Activated T-cell treated with anti-CD3 and anti-CD28 coated beads for 1 hour (primary cell): Measurements from ENCODE around the gene KIF13A.
"Not testable (repeated sequence)": the region's sequence is repeated elsewhere in the genome, so short reads cannot be mapped to it uniquely, and the experiment has no call there.

Source experiments
- DNase-seq: peaks from one replicate; pipeline ENCODE4 v3.0.0-alpha.2; 2020; ENCODE audit warnings: low read depth

KIF13A gene

DNA sequence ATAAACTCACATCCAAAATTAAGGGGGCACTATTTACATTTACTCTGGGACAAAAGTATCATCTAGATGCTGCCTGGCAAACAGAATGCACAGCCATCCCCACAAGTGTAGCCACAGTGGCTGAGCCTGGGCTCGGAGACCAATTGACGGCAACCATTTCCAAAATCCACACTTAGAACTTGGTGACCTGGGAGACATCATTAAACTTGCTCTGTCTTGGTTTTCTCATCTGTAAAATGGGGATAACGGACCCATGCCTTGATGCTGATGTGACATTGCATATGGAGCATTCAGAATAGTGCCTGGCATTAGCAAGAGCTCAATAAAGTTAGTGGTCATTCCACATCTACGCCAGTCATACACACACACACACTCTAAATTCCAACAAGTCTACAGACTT, 140.7 kb downstream of the KIF13A start:
- DNase-seq, result no peak

DNA sequence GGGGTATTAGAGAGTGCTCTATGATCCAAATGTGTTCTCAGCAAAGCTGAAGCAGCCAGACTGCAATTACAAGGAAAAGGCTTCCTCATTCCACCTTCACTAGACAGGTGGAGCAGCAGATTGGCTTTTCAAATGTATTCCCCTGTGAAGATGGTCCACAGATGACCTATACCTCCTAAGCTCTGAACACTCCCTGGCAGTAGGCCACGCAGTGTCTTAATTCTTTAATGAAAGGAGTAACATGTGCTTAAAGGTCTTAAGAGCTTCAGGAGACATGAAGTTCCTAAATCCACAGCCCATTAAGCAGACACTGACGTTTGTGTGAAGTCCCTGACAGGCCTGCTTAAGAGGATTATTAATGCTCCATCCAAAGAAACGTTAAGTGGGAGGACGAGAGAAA, 141.8 kb downstream of the KIF13A start:
- no peak for DNase-seq

DNA sequence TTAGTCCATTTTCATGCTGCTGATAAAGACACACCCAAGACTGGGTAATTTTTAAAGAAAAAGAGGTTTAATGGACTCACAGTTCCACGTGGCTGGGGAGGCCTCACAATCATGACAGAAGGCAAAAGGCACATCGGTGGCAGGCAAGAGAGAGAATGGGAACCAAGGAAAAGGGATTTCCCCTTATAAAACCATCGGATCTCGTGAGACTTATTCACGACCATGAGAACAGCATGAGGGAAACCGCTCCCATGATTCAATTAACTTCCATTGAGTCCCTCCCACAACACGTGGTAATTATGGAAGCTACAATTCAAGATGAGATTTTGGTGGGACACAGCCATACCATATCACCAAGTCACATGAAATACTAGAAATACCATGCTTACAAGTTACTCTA, 142.5 kb downstream of the KIF13A start:
- DNase-seq, result not testable (repeated sequence)

DNA sequence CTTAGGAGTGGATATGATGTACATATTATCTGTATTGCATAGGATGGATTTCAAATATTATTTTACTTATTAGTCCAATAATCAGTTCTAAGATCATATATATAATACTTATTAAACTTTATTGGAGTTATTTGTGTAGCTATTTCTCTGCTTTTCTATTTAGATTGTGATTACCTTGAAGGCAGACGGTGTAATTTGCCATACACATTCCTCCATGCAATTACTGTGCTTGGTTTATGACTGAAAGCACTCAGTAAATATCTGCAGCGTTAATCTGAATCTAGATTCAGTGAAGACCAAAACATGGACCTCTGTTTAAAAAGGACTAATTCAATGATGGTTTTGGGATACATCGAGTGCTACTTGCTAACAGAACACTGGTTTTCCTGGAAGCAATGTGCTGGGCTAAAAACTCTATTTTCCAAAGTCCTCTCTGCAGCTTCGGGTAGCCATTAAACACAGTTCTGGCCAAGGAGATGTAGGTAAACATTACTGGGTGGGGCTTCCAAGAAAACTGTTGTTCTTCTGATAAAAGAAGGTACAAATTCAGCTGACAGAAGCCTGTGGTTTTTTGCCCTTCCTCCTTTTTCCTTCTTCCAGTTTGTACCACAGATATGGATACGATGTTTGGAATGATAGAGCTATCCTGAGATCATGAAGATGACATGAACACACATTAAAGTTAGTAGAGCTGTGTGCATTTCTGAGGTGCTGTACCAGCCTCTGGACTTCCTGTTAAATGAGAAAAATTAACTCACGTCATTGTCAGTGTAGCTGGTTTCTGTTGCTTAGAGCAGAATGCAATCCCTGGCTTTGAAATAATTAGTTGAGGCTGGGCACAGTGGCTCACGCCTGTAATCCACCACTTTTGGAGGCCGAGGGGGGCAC, 144.3 kb downstream of the KIF13A start:
- no peak for DNase-seq

DNA sequence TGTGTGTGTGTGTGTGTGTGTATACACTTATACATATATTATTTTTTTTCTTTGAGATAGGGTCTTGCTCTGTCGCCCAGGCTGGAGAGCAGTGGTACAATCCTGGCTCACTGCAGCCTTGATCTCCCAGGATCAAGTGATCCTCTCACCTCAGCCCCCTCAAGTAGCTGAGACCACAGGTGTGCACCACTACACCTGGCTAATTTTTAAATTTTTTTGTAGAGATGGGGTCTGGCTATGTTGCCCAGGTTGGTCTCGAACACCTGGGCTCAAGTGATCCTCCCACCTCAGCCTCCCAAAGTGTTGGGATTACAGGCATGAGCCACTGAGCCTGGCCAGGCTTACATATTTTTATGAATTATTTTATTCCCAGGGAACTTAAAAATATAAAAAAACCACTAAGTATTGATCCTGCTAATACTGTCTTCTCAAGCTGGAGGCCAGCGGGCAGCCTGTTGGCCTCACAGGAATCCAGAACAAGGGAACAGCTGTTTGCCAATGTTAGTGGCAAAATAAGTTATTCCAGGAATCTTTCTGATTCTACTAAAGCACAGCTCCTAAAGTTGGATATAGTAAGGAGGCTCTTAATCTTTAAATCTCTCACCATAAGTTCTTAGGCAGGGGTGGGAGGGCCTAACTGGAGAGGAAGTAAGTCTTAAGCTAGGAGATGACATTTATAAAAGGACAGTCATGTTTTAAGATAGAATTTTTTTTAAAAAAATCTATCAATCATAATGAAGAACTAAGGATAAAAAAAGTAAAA, 145.2 kb downstream of the KIF13A start:
- DNase-seq, result no peak

DNA sequence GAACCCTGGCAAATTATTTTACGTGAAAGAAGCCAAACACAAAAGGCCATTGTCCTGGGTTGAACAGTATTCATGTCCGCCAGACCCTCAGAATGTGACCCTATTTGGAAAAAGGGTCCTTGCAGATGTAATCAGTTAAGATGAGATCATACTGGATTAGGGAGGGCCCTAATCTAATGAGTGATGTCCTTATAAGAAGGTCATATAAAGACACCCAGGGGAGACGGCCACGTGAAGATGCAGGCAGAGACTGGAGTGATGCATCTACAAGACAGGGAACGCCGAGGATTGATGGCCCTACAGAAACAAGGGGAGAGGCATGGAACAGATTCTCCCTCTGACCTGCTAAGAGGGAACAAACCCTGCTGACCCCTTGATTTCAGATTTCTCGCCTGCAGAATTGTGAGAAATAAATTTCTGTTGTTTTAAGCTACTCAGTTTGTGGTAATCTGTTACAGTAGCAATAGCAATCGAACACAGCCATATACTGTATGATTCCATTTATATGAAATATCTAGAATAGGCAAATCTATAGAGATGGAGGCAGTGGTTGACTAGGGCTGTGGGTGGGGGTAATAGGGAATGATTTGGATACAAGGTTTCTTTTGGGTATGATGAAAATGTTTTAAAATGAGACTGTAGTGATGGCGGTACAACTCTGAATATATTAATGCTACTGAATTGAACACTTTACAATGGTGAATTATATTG, 147.8 kb downstream of the KIF13A start:
- no peak for DNase-seq

DNA sequence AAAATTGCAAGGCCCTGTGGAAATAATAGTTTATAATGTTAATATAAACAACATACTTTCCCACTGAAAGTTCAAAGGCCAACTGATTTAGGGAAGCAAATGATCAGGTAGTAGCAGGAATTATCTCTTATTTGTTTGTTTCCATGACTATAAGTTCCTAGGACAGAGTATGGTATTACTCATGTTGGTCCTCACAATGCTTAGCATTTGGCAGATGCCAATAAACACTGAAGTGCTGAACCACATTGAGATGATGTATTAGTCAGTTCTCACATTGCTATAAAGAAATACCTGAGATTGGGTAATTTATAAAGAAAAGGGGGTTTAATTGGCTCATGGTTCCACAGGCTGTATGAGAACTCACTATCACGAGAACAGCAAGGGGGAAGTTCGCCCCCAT, 151.1 kb downstream of the KIF13A start:
- DNase-seq, result no peak

DNA sequence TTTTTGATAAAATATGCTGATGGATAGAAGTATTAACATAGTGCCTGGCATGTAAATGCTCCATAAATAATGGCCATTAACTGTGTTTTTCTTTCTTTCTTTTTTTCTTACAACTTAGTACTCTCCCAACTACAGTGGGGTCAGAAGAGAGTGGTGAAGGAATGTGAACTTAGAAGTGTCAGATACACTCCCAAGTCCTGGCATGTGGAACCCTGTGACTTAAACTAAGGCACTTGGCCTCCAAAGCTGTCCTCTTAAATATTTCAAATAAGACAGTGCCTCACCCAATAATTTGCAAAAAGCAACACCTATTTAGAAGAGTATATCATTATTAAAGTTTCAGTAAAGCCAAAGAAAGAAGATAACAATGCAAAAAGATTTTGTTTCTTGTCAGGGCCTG, 151.7 kb downstream of the KIF13A start:
- no peak for DNase-seq

DNA sequence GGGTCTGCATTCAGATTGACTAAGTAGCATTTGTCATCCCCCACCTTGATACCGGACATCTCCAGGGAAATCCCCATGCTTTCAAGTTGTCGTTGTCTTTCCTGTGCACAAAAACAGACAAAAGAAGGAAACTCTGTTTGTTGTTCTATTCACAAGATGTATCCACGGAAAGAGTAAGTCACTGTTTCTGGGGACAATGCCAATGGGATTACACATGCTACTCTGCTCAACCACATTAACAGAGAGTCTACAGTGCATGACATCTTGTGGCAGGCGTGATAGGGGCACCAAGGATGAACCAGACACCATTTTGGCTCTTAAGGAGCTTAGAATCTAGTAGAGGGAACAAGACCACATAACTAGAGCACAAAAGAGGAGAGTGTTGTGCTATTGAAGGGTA, 156.3 kb downstream of the KIF13A start:
- DNase-seq, result no peak

DNA sequence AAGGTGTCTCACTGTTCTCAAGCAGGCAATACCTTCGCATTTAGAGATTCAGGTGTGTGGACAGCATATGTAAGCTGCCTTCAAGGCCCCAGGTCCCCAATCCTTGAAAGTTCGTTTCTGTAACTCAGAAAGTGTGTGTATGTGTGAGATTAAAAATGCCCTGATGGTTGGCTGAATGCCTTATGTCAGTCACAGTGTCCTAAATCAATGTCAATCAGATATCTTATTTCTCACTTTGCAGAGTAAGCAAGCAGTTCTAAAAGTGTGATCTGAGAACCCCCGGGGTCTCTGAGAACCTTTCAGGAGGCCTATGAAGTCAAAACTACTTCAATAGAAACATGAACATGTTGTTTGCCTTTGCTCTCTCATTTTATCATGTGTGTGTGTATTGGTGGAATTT, 157.5 kb downstream of the KIF13A start:
- no peak for DNase-seq

DNA sequence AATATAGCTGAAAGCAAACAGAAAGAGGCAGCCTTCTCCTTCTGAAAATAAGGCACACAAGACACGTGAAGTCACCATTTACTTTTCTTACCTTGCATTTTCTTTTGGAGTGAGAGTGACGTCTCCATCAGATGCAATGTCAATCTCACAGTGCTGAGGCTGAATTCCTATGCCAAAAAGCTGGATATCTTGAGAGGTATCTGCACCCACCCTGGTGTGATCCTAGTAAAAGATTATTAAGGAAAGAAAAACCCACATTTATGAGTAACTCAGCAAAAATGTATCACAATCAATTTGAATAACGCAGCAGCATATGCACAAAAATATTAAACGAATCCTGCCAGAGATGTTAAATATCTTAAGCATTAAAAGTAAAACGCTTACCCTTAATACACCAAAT, 159.3 kb downstream of the KIF13A start:
- no peak for DNase-seq

DNA sequence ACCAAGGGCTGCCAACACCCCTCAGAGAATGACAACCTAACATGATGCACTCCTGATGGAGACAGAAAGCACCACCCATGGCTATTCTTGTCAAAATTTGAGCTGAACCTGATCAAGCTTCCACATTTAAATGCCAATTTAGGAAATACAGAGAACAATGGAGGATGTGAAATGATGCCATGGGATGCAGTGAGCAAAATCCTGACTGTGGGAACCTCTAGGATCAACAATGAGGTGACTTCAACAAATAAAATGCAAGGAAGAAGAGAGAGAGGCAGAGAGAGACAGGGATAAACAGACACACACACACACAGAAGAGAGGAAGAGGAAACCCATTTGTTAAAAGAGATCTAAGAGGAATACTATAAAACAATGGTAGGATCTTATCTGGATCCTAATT, 161.1 kb downstream of the KIF13A start:
- DNase-seq, result no peak

DNA sequence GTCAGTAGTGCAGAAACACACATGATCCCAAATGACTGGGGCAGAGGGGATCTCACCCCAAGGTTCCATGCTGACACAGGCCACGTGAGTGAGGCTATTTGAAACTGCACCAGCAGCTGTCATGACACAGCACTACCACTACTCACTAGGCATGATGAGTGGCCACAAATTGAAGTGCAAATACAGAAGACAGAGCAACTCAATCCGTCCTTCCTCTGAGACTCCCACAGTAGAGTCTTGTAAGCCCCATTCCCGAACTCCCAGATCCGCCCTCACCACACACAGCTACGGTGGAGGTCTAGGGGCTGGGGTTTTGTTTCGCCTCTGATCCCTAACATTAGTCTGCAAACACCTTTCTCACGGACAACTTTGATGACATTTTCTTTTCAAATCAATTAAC, 167.4 kb downstream of the KIF13A start:
- no peak for DNase-seq

DNA sequence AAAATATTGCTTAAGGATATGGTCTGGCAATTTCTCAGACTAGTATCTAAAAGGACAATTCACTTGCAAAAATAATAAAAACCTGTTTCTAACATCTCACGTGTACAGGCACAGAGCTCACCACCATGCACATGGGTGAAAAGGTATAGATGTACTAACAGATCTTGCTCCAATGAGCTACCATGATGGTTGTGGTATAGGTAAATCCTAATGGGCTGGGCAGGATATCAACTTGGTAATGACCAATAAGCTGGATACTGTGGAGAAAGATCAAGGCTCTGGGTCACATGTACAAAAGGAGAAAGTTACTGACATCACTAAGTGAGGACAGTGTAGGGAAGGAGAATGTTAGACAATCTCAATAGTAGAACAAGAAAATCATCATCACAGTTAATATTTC, 169.7 kb downstream of the KIF13A start:
- DNase-seq, result no peak

DNA sequence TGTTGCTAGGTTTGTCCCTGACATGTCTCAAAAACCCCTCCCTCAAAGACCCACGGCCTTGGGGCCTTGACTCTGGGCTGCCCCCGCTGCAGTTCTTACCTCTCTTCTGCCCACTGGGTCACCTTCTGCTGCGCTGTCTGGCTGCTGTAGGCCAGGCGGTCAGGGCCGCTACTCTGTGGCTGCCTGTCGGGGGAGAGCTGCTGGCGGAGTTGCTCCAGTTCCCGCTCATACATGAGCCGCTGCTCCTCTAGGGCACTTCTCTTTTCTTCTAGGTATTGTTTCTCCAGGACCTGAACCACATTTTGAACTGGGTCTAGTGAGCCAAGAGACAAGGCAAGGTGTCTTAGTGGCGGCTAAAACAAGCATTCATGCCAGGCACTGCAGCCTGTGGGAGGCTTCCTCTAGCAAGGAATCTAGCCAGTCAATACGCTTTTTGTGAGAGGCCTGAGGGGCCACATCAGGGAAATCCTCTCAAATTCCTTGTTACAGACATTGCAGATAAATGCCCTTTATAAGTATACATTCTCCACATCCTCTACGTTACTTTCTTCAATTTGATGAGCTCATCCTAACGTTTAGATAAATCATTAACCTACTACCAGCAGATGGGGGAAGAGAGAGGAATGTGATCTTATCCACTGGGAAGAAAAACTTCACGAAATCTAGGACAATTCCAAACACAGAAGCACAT, 170.4 kb downstream of the KIF13A start:
- DNase-seq, result no peak

DNA sequence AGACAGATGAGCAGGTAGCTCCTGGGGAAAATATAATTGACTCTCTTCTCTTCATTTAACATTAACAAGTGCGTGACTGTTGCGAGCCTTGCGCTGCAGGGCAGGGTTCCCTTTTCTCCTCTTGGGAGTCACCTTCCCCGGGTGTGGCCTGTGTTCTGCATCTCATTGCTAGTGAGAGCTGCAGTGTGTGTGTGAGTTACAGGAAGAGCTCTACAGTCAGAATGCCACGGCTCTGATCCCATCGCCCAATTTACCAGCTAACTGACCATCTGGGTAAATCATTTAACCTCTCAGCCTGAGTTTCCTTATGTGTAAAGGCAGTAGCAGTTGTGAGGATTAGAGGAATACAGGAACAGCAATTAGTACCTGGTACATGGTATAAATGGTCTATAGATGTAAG, 173.9 kb downstream of the KIF13A start:
- DNase-seq, result no peak

DNA sequence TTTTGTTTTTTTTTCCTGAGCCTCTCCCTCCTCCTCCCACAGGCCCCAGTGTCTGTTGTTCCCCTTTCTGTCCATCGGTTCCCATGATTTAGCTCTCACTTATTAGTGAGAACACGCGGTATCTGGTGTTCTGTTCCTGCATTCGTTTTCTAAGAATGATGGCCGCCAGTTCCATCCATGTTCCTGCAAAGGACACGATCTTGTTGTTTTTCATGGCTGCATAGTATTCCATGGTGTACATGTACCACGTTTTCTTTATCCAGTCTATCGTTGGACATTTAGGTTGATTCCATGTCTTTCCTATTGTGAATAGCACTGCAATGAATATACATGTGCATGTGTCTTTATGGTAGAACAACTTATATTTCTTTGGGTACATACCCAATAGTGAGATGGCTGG, 175.1 kb downstream of the KIF13A start:
- no peak for DNase-seq

DNA sequence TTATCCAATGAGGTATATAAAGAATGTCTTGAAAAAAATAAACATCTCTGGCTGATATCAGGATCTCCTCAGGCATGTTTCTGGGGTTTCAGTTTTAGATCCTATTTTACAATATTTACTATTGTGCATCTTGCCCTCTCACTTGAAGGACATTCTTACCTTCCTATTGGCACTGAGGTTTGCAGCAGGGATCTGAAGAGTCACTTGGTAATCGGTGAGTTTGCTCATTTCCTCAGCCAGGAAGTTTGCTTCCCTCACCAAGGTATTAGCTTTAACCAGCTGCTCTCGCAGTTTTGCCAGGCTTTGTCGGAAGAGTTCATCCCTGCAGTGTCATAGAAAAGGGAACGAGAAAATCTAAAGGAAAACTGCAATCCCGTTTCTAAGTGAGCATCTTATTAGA, 178.8 kb downstream of the KIF13A start:
- no peak for DNase-seq

DNA sequence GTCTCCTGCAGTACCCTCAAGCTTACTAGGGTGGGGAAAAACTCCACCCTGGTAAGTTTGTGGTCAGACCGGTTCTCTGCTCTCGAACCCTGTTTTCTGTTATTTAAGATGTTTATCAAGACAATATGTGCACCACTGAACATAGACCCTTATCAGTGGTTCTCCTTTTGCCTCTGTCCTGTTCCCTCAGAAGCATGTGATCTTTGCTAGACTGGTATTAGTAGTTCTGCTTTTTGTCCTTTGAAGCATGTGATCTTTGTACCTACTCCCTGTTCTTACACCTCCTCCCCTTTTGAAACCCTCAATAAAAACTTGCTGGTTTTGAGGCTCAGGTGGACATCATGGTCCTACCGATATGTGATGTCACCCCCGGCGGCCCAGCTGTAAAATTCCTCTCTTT, 180.0 kb downstream of the KIF13A start:
- not testable (repeated sequence) for DNase-seq

DNA sequence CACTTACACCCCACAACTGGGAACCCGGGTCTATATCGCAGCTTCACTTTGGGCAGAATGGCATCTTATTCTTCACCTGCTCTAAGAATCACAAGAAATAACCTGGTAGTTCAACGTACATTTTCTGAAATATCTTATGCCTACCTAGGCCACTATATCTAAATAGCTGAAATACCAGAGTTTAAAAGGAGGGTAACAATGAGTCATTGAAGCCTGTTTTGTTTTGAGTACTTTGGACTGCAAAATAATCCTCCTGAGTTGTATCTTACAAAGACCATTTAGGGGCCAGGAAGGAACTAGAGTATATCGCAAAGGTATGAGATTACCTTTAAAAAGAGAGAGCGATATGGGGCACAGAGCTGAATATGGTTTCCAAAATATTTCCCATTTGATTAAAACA, 184.0 kb downstream of the KIF13A start:
- no peak for DNase-seq

DNA sequence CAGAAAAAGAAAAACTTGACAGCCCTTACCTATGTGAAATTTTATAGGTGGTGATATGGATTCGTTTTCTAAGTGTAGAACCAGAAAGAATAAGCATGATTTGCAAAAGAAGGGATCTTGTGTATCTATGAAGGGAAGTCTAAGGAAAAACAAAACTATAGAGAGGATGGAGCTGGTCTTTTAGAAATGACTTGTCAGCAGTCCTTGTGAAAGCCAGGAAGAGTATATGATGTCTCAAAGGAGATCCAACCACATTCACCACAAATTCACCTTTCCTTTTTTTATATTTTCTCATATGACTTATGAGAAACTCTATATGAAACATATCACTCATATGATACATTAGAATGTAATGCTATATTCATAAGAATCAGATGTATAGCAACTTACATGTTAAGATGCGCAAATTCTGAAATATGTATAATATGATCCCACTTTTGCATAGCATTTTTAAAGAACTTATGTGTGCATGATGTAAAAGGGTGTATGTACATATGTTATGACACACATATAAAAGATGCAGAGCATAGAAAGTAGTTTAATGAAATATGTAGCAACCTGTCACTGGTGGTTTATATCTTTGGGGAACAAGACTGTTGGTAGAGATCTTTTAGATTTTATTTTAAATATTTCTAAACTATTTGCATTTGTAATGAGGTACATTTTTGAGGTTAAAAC, 188.8 kb downstream of the KIF13A start:
- DNase-seq, result no peak

DNA sequence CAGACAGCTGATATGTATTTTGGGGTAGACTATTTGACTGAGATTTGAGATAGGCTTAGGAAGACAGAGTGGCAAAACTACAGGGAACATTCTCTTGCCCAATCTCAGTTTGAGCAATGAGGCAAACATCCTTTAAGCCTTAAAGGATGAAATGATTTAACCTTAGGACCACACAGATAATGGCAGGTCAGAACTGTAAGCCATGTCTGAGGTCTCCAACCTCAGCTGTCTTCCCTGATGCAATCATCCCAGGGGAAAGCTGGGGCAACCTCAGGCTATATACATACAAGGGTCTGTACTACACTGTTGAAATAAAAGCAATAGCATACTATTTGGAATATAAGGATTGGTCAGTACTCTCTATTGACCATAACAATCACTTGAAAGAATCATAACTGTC, 196.9 kb downstream of the KIF13A start:
- DNase-seq, result no peak
